Stimulated activated CD4-positive, alpha-beta T cell treated with anti-CD3 and anti-CD28 coated beads, Interleukin-1b, Interleukin-23, amount 100 ng/mL, for 4 hours (primary cell): Measurements from ENCODE around the gene SPINK6.

Experiments
- DNase-seq, 2 donors: peaks; one replicate each; pipeline ENCODE4 v3.0.0-alpha.2; 2020; ENCODE audit warnings: low read depth in 2 of 2

The SPINK6 gene, protein sequence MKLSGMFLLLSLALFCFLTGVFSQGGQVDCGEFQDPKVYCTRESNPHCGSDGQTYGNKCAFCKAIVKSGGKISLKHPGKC

DNA sequence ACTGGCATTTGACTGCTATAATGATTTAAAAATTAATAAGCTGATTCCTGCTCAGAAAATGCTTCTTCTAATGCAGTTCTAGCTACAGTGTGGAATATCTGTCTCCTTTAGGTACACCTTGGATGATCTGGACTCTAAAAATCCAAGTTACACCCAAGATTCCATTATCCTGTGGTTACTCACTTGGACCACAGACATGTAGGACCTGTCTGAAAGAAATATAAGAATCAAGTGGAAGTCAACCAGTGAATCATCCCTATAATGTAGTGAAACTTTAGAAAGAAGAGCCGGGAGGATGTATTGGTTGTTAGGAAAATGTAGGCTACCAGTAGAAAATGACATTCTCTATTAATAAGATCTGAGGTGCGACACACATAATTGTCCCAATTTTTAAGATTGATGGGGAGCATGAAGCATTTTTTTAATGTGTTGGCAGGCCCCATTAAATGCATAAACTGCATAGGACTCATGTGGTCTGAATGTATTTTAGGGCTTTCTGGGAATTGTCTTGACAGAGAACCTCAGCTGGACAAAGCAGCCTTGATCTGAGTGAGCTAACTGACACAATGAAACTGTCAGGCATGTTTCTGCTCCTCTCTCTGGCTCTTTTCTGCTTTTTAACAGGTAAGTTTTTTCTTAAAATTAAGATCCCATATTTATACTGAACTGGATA is at the start of gene SPINK6:
Gene SPINK6 (plus strand): TSS at position 512 of the 673 bp plus-strand sequence. CDS start 55 bp downstream, at position 567.
- no peak for DNase-seq

DNA sequence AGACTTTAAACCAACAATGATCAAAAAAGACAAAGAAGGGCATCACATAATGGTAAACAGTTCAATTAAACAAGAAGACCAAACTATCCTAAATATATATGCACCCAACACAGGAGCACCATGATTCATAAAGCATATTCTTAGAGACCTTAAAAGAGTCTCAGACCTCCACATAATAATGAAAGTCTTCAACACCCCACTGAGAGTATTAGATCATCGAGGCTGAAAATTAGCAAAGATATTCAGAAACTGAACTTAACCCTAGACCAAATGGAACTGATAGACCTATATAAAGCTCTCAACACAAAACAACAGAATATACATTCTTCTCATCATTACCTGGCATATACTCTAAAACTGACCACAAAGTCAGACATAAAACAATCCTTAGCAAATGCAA is 46.2 kb upstream of the SPINK6 start:
- DNase-seq = no peak

DNA sequence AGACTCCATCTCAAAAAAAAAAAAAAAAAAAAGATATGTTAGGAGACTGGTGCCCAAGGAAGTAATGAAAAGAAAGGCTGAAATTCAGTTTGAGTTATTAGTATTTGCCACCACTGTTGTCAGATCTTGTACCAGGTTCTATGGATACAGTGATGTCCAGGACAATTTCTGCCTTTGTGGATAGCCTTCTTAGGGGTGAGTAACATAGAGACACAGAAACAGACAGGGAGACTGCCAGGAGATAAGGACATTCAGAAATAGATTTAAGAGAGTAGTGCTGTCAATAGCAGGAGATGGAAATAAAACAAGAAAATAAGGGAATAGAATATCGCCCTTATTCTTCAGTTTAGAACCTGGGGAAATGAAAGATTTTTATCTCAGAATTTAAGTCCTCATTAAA is 40.8 kb upstream of the SPINK6 start:
- DNase-seq = no peak

DNA sequence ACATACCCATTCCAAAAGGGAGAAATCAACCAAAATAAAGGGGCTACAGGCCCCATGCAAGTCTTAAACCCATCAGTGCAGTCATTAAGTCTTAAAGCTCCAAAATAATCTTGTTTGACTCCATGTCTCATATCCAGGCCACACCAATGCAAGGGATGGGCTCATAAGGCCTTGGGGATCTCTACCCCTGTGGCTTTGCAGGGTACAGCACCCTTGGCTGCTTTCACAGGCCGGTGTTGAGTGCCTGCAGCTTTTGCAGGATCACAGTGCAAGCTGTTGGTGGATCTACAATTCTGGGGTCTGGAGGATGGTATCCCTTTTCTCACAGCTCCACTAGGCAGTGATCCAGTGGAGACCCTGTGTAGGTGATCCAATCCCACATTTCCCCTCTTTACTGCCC is 39.5 kb upstream of the SPINK6 start:
- DNase-seq = no peak

DNA sequence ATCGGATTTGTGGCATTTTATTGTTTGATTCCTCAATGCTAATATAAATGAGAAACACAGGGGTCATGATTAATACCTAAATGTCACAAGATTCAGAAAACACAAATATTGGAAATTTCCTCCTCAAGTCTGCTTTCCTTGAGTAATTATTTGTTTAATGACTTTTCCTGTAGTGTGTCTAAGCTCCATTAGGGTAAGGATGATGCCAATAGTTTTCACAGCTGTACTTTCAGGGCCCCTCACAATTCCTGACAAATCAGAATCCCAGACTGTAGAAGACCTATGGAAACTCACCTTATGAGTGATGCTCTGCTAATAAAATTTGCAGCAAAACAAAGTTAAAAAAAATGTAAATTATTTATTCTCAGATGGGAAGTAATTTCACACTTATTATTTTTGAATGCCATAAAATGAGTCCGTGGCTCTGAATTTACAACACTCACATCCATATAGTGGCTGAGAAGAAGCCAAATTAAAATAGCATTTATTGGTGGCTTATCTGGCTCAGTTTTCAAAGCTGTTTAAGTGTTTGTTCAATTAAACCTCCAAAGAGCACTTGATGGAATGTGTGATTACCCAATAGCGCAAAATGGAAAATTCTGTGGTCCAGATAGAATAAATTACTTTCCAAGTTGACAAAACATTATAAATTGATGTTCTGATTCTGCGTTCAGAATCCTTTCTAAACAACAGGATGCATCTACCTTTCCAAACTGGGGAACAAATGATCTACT is 36.1 kb upstream of the SPINK6 start:
- no peak for DNase-seq

DNA sequence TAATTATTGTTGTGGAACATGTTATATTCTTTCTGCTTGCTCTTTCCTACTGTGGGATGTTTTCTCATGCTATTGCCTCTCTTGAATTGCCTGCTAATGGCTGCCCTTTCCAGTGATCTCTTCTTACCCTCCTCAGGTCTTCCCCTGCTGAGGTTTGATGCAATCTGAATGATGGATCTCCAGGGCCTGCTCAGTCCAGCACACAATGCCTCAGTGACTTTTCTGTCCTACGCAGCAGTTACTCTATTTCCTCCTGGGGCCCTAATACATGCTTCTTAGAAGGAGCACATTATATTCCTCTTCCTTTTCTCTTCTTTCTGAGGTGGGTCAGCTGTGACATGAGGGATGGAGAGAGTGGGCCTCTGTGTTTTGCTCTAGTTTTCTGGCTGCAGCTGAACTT is 34.6 kb upstream of the SPINK6 start, which contains the start of gene SPINK14:
Gene SPINK14 (plus strand): TSS at position 301 of the 400 bp plus-strand sequence. CDS start 1,187 bp downstream, outside the sequence.
- DNase-seq = no peak

DNA sequence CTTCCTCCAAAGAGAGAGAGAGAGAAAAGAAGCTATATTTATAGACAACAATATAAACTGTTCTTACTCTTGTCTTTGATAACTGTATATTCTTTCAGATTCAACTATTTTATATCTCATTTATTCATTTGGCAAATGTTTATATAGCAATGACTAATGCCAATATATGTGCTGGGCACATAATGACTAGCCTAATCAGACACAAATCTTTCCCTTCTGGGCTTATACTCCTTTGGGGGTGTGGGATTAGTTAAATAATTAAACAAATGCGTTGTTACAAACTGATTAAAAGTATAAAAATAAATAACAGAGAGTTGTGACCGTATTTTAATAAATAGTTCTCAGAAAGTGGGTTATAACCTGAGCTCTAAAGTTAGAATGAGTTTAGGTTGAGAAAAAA is 30.5 kb upstream of the SPINK6 start:
- no peak for DNase-seq

DNA sequence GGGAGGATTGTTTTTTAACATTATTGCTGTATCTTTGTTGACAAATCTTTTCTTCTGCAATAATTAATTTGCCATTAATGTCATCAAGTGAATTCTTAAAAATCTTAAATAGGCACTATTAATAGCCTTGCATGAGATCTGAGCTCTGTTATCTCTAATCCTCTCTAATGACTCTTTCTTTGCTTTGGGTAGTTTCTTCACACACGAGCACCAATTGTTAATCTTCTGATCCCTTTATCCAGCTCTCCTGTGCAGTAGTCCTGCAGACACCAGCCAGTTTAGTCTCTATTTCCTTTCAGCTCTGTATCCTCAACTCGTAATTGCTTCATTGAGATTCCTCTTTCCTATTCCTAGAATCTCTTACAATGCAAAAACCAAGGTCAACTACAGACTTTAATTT is 26.4 kb upstream of the SPINK6 start:
- DNase-seq = no peak

DNA sequence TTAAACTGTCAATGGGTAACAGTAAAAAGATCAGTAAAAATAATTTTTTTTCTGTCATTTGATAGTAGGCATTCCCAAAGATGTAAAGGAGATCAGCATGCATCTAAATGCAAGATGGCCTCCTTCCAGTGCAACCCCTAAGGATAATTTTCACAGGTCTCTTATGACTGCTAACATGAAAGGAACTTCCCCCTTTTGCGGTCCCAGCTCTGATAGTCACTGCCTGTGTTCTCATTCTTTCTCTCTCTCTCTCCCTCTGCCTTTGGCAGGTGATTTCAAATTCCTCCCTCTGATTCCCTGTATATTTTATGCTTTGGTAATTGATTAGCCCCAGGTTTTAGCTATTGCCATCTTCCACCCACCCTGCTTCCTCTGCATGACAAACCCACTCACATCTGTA is 25.6 kb upstream of the SPINK6 start:
- no peak for DNase-seq

DNA sequence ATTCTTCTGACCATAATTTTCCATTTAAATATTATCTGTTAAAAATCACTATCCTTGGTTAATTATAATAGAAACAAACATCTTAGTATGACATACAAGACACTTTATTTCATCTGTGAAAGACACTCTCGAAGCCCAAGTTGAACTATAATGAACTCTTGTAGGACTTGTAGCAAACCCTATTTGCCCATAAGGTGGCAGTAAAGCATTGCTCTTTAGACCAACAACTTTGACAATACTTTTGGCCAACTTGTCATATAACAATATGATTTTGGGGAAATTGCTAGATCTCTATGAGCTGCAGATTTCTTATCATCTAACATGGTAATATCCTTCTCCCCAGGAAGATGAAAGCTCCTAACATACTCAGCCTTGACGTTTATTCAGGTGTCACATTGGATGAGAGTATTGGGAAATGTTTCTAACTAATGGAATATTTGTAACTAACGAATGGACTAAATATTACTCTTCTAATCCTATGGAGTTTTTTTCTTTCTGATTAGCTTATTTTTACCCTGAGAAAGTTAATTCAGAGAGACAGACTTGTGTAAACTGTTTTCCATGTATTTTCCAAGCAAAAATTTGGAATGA is 23.5 kb upstream of the SPINK6 start:
- DNase-seq = no peak

DNA sequence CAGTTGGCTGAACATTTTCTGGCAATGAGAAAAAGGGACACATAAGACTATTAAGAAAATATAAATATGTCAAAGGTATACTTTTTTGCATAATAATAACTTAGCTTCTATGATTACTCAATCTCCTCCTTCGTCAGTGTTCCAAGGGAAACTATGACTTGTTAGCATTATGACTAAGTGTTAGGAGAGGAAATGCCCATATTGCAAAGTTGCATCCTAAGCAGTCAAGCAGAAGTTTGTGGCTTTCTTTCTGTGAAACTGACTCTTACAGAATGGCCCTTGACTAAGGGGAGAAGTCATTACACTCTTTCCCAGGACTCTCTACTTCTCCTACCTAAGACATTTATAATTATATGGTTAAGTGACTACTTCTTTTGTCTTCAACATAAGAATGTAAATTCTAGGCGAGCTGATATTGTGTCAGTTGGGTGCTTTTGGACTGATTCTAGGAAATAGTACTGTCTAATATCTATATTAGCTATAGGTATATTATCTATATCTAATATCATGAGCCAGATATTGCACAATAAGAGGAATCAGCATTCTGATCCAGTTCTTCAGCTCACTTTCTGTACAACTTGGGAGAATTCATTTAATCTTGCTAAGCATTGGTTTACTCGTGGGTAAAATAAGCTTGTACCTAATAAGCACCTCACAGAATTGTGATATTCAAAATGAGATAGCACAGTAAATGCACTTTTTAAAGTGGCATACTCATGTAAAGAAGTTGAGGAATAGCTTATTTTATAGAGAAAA is 16.4 kb upstream of the SPINK6 start:
- DNase-seq = no peak

DNA sequence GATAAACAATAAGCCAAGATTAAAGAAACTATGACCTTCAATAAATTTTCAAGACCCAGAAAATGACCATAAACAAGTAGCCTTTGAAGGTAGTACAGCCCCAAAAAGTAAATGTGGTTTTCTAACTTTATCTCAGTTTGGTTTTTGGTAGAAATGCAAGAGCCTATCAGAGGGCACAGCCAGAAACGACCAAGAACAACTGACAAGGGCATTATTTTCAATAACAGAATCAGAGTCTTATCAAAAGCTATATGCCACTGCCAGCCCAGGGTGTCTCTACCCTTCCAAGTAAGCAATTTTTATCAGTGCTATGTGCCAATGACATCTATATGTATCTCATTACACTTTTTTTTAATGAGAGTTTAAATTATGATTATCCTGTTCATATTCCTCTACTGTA is 11.8 kb upstream of the SPINK6 start:
- no peak for DNase-seq

DNA sequence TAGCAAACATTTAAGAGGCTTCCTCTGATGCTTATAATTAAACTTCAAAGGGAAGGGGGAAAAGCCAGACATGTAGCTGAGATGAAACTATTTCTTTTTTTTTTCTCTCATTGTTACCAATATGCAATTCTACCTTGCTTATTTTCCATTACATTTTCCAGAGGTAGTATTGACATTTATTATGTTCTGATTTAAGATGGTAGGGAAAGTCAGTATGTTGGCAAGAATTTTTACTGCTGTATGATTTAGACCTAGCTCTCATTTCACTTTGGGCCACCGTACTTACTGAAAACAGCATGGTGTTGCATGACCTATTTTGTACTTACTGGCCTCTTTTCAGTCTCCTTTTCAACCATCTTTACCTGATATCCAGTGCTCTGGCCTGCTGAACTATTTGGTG is 9.6 kb upstream of the SPINK6 start:
- DNase-seq = no peak

DNA sequence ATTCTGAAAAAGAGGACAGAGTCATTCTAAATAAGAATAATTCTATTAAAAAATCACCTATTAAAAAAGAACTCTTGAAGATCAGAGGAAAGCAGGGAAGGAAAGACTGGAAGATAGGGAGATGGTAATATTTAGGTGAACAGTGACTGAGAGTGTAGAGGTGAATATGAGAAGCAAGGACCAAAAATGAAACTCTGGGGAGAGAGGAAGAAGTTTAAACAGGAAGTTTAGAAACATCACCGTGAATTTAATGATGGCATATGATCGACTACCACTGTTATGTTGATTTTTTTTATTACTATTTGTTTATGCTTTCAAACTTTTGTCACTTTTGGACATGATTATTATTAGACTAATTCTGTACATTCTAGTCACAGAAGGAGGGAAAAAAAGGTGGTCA is 1.7 kb upstream of the SPINK6 start:
- no peak for DNase-seq

DNA sequence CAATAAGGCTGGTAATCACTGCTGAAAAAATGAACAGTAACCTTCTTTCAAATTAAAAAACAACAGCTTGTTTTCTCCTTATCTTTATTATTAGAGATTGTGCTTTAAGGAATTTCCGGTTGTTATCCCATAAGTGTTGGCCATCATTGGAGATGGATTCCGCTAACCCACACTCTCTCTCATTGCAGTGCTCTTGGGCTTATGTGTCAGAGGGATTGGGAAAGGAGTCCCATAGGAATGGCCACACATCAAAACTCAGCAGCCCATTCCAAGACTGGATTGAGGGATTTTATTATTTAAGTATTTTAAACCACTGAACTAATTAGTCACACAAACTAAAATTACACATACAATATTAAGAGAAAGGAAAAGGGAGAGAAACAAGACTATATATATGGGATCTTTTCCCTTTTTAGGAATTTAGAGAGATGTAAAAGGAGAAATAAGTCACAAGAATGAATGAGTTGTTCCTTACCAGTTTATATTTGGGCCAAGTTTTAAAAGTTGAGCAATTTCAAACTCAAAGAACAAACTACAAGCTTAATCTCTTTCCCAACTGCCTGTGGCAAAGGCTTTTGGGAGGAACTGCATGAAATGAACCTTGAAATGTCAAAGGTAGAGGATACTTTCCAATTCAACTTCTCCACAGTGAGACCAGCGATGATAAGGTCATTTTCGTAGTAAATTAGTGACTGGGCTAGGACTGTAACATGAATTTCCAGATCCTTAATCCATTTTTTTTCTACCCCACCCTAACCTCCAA is 2.4 kb downstream of the SPINK6 start:
- no peak for DNase-seq

DNA sequence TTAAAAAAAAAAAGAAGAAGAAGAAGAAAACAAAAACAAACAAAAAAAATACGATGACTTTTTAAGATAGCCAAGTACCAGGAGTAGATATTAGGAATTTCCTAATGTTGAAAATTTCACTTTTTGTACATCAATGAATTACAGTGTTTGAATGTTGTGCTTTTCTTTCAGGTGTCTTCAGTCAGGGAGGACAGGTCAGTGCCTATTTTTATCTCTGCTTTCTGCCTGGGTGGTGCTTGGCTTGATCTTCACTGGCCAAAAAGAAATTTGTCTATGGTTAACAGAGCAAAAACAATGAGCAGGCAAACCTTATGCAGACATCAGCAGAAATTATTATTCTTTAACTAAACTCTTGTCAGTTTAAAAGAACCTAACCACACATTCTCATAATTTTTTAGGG is 3.0 kb downstream of the SPINK6 start:
- DNase-seq = no peak

DNA sequence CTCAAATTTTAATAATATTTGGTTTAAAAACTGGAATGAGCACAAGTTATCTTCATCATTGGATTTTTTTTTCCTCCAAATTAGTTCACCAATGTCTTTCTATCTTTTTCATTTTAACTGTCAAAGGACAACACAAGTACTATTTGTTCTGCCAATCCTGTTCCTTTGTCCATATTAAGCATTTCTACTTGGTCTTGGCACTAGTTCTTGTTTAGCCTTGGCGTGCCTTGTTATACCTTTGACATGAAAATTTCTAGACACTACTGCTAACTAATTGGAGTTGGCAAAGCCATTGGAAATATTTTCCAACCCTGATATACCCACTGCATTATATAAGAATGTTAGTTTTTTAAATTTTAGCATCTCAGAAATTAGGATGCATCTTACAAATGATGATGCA is 3.8 kb downstream of the SPINK6 start:
- DNase-seq = no peak

DNA sequence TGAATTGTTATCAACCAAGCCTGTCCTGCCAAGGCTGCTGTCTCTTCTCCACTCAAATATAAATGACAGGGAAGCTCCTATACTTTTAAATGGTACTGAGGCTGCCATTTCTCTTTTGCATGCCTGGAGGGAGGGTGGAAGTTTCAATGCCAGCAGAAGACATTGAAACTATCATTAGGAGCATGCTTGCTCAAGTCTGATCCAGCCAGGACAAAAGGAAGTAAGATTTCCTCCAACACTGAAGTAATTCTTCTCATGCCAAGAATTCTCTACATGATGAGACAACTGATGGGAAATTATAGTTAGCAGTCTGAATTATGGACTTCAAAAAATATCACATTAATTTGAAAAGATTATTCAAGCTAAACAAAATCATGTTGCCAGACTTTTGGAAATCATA is 5.4 kb downstream of the SPINK6 start:
- DNase-seq = no peak

DNA sequence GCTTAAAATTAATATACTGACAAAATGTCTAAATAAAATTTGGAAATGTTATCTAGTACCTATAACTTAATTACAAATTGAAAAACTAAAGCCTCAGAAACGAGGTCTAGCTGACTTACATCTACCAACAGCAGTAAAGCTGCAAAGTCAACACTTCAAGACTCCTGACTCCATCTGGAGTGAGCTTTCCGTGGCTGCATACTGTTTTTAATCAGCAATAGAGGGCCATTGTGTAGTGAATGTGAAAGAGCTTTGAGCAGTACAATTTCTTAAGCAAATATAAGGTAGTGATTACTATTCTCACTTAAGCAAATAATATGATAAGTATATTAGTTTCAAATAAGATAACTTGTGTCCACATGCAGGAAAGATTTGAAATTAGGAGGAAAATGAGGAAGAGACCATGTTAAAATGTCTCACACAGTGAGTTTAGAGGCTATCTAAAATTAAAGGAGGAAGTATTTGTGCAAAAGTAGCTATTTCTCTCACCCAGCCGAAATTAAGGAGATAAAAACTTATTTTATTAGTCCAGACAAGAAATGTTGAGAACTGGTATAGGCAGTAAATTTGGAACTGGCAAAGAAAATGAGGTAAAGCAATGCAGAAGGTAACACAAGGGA is 6.4 kb downstream of the SPINK6 start:
- no peak for DNase-seq

DNA sequence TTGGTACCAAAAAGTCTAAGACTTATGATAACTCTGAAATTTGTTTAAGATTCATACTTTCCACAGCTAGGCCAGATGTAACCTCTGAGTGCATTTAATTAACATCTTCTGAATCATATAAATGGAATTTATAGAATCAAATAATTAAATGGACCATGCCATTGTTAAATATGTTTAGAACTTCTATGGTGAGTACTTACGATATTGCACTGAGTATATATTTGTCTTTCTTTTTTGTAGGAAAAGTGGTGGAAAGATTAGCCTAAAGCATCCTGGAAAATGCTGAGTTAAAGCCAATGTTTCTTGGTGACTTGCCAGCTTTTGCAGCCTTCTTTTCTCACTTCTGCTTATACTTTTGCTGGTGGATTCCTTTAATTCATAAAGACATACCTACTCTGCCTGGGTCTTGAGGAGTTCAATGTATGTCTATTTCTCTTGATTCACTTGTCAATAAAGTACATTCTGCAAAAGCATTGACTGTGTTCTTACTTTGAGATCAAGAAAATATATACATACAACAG is 11.9 kb downstream of the SPINK6 start:
- no peak for DNase-seq

DNA sequence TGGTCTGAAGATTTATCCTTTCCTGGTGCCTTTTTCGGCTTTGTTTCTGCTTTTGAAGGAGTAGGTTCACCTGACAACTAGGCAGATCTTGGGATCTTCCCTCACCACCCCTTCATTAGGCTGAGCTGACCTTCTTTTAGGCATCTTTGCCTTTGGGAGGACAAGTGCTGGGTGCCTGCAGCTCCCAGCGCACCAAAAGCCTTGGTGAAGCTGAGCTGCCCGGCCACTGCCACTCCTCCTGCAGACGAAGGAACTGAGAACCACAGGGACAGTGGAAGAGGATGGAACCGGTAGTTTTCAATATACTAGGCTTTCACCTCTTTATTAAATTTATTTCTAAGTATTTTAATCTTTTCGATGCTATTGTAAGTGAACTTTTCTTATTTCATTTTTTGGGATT is 18.7 kb downstream of the SPINK6 start:
- no peak for DNase-seq
